Tibial nerve (tissue), 4 donors: ENCODE measurements around the gene WFDC12. TPM values are rescaled to one million over a fixed set of nuclear protein-coding genes. Genes with fewer than 3 reads are reported as not detected.
A peak's percentile ranks its signal among the peaks of the same experiment; 100 is the strongest.

Source experiments
- DNase-seq, 2 donors: peaks; one replicate each; pipeline ENCODE4 v3.0.0-alpha.2; 2019; ENCODE audit warnings: low spot score in 2 of 2
- H3K27ac ChIP-seq, 4 donors: fragments of 200-600 bp; sonication (generic) in 3 of 4; one replicate each; pipeline ENCODE4 v1.5.1; 2017 to 2019; ENCODE audit warnings: mild to moderate bottlenecking in 1 of 4
- H3K27me3 ChIP-seq, 2 donors: fragments of 200-600 bp; sonication (generic) in 1 of 2; one replicate each; pipeline versions ENCODE4 v1.5.1 to v1.6.0; 2017 to 2019
- H3K36me3 ChIP-seq, 3 donors: fragments of 200-600 bp; sonication (generic); one replicate each; pipeline ENCODE4 v1.5.1; 2018 to 2019
- H3K4me1 ChIP-seq, 4 donors: fragments of 200-600 bp; sonication (generic) in 3 of 4; one replicate each; pipeline ENCODE4 v1.5.1; 2017 to 2019
- H3K4me3 ChIP-seq, 4 donors: fragments of 200-600 bp; sonication (generic) in 3 of 4; one replicate each; pipeline ENCODE4 v1.5.1; 2017 to 2019; ENCODE audit warnings: mild to moderate bottlenecking in 1 of 4, moderate library complexity in 1 of 4
- H3K9me3 ChIP-seq, 4 donors: fragments of 200-600 bp; sonication (generic) in 3 of 4; one replicate each; pipeline ENCODE4 v1.5.1; 2017 to 2019
- CTCF ChIP-seq, 5 experiments: fragments of 200-600 bp in 3 of 5; fragments of 450-650 bp in 2 of 5; sonication (generic) in 3 of 5; IDR thresholded peaks; one replicate each; pipeline ENCODE4 v1.5.1; 2016 to 2019; ENCODE audit warnings: antibody characterized with exemption in 5 of 5, mild to moderate bottlenecking in 3 of 5, moderate library complexity in 2 of 5
- EP300 ChIP-seq, 2 donors: sonication (generic); formaldehyde crosslinking; IDR thresholded peaks; one replicate each; pipeline ENCODE4 v1.6.1; 2017; ENCODE audit warnings: antibody characterized with exemption in 2 of 2, mild to moderate bottlenecking in 1 of 2
- POLR2A ChIP-seq, 2 donors: fragments of 450-650 bp; IDR thresholded peaks; one replicate each; pipeline ENCODE4 v1.6.1; 2017; ENCODE audit warnings: antibody characterized with exemption in 2 of 2, mild to moderate bottlenecking in 2 of 2, moderate library complexity in 2 of 2
- WGBS, 2 donors: methylation state at CpG; one replicate each; pipeline ENCODE4 v1.1.5; 2018; 5-methylcytosine and 5-hydroxymethylcytosine counted together
- total RNA-seq, 4 donors: library from RNA; depleted of rRNA; stranded (reverse); fragments of >200 nt; gene quantifications; one replicate each; pipeline ENCODE4 v1.1.0, GENCODE V29; 2016

Gene WFDC12
- total RNA-seq, 4 donors from 2014 or later = not detected

- Histone ChIP-seq H3K4me1 (peaks cover 0 to 19% (median 0%) of the 10 kb centered on the region in 4 donors), H3K27me3 (peaks cover 0 to 21% of the 10 kb centered on the region in 2 donors), H3K36me3 (no peaks in the 10 kb centered on the region), H3K4me3 (no peak overlapping the region), H3K9me3 (no peaks in the 10 kb centered on the region), H3K27ac (peak overlapping the region in 1 of 4 donors; percentile 2)
- DNase-seq = no peak
- TF ChIP-seq CTCF (IDR thresholded peaks at IDR 0.05) = no peak
- TF ChIP-seq POLR2A (IDR thresholded peaks at IDR 0.05) = no peak
- TF ChIP-seq EP300 (IDR thresholded peaks at IDR 0.05) = no peak
- 67 to 72% methylated on average over 7 of the region's 7 CpGs for WGBS, 2 donors
Measured at GRCh38 chr20:45092898-45093297, 31.4 kb downstream of the WFDC12 start.

GRCh38 chr20:45091366-45091765, 32.9 kb downstream of the WFDC12 start:
- H3K36me3 ChIP-seq = no peaks in the 10 kb centered on the region
- TF ChIP-seq POLR2A (IDR thresholded peaks at IDR 0.05) (no peak), EP300 (IDR thresholded peaks at IDR 0.05) (no peak), CTCF (IDR thresholded peaks at IDR 0.05) (no peak)
- 86 to 90% methylated on average over 3 of the region's 3 CpGs for WGBS, 2 donors
- H3K27me3 ChIP-seq = peaks cover 0 to 6% of the 10 kb centered on the region in 2 donors
- H3K4me1 ChIP-seq = peaks cover 0 to 12% (median 0%) of the 10 kb centered on the region in 4 donors
- H3K4me3 ChIP-seq = no peak overlapping the region
- no peak overlapping the region for H3K27ac ChIP-seq
- no peaks in the 10 kb centered on the region for H3K9me3 ChIP-seq
- DNase-seq = no peak

- no peak for TF ChIP-seq EP300 (IDR thresholded peaks at IDR 0.05)
- TF ChIP-seq CTCF (IDR thresholded peaks at IDR 0.05) = no peak
- no peak for TF ChIP-seq POLR2A (IDR thresholded peaks at IDR 0.05)
- no peak overlapping the region for H3K27ac ChIP-seq
- 83 to 87% methylated on average over 3 of the region's 3 CpGs for WGBS, 2 donors
- no peaks in the 10 kb centered on the region for H3K9me3 ChIP-seq
- H3K36me3 ChIP-seq = peaks cover 0 to 8% (median 0%) of the 10 kb centered on the region in 3 donors
- peaks cover 0 to 3% (median 0%) of the 10 kb centered on the region in 4 donors for H3K4me1 ChIP-seq
- no peak for DNase-seq
- H3K27me3 ChIP-seq = no peaks in the 10 kb centered on the region
- H3K4me3 ChIP-seq = no peak overlapping the region
Measured at GRCh38 chr20:45090481-45090880, 33.8 kb downstream of the WFDC12 start.

GRCh38 chr20:45088247-45088646, 36.0 kb downstream of the WFDC12 start:
- H3K9me3 ChIP-seq = no peaks in the 10 kb centered on the region
- peaks cover 0 to 11% (median 0%) of the 10 kb centered on the region in 3 donors for H3K36me3 ChIP-seq
- DNase-seq = no peak
- no peak overlapping the region for H3K4me3 ChIP-seq
- WGBS, 2 donors = 59 to 60% methylated on average over 7 of the region's 7 CpGs
- TF ChIP-seq POLR2A (IDR thresholded peaks at IDR 0.05) (no peak), CTCF (IDR thresholded peaks at IDR 0.05) (no peak), EP300 (IDR thresholded peaks at IDR 0.05) (no peak)
- H3K27me3 ChIP-seq = no peaks in the 10 kb centered on the region
- H3K4me1 ChIP-seq = no peaks in the 10 kb centered on the region
- H3K27ac ChIP-seq = peak overlapping the region in 2 of 4 donors; percentile 33 to 58

- Histone ChIP-seq H3K36me3 (peaks cover 0 to 15% (median 0%) of the 10 kb centered on the region in 3 donors), H3K27me3 (no peaks in the 10 kb centered on the region), H3K9me3 (peaks cover 0 to 4% (median under 1%) of the 10 kb centered on the region in 4 donors), H3K27ac (peak overlapping the region in 2 of 4 donors; percentile 58), H3K4me3 (no peak overlapping the region), H3K4me1 (no peaks in the 10 kb centered on the region)
- DNase-seq = no peak
- TF ChIP-seq POLR2A (IDR thresholded peaks at IDR 0.05) = no peak
- TF ChIP-seq CTCF (IDR thresholded peaks at IDR 0.05) = no peak
- no peak for TF ChIP-seq EP300 (IDR thresholded peaks at IDR 0.05)
- 30 to 47% methylated on average over 1 of the region's 1 CpG for WGBS, 2 donors
Measured at GRCh38 chr20:45087814-45088213, 36.5 kb downstream of the WFDC12 start.
